HCT116 (cell line): ENCODE results near the gene SGCB. TPM values are rescaled to one million over a fixed set of nuclear protein-coding genes. Genes with fewer than 3 reads are reported as not detected.

Experiments used
- ATAC-seq: fragments of 200-7000 bp; cut with Tn5 transposase; 2 replicates; pipeline ENCODE4 v1.9.1; 2020; ENCODE audit warnings: mild to moderate bottlenecking, moderate library complexity
- BruUV-seq: library from RNA; stranded (reverse); fragments of 400-500 nt; replicated peaks from 2 replicates; lab custom pipeline; 2021; lab: Mats Ljungman, UMichigan
- CTCF ChIA-PET: fragments of 300-600 bp; sonication (Branson Sonifier 250); formaldehyde crosslinking; loops from one replicate; lab custom pipeline; 2021; ENCODE audit warnings: antibody characterized with exemption; lab: Charles Lee
- POLR2A ChIA-PET: fragments of 300-600, 350-600 bp; sonication (Branson Sonifier 250); formaldehyde crosslinking; loops from one replicate; lab custom pipeline; 2021; ENCODE audit warnings: antibody characterized with exemption; lab: Charles Lee
- RAD21 ChIA-PET, 2 experiments: fragments of 300-600 bp; sonication (Branson Sonifier 250); formaldehyde crosslinking; loops; one replicate each; lab custom pipeline; 2023; ENCODE audit warnings: low total read pairs in 2 of 2; ENCODE audit not compliant: uncharacterized antibody in 2 of 2, unreplicated experiment in 2 of 2, low non-redundant PET in 1 of 2; lab: Charles Lee
- DNase-seq: peaks from one replicate; pipeline ENCODE4 v3.0.0-alpha.2; 2010; ENCODE audit warnings: low read depth, low spot score
- H2AFZ ChIP-seq: fragments of 200-600 bp; shearing (Covaris generic), sonication (generic); 2 replicates; pipeline ENCODE4 v1.6.1; 2017; ENCODE audit warnings: low read depth, mixed run types, mixed read lengths, antibody characterized with exemption, low read length; ENCODE audit not compliant: poor library complexity, severe bottlenecking
- H3K27ac ChIP-seq: 2 replicates; pipeline ENCODE4 v1.5.1; 2012; ENCODE audit warnings: low read depth, low read length
- H3K27me3 ChIP-seq: fragments of 200-600 bp; sonication (generic); 2 replicates; pipeline ENCODE4 v1.6.1; 2016; ENCODE audit warnings: mixed run types, low read length, mixed read lengths; ENCODE audit not compliant: insufficient read depth
- H3K36me3 ChIP-seq, 2 experiments: fragments of 200-500 bp in 1 of 2; fragments of 200-600 bp in 1 of 2; sonication (Bioruptor generic) in 1 of 2; sonication (generic) in 1 of 2; 2 replicates each; pipeline versions ENCODE4 v1.5.1 to v1.6.1; 2014 to 2016; ENCODE audit warnings: low read length in 2 of 2, inconsistent platforms in 1 of 2, mixed read lengths in 1 of 2, mixed run types in 1 of 2; ENCODE audit not compliant: insufficient read depth in 2 of 2, control insufficient read depth in 1 of 2
- H3K4me1 ChIP-seq, 2 experiments: fragments of 200-600 bp in 1 of 2; sonication (generic) in 1 of 2; 2 replicates each; pipeline versions ENCODE4 v1.5.1 to v1.6.1; 2012 to 2017; ENCODE audit warnings: low read length in 2 of 2, inconsistent platforms in 1 of 2, mild to moderate bottlenecking in 1 of 2, mixed read lengths in 1 of 2, mixed run types in 1 of 2, moderate library complexity in 1 of 2; ENCODE audit not compliant: insufficient read depth in 2 of 2, control insufficient read depth in 1 of 2
- H3K4me2 ChIP-seq: fragments of 200-600 bp; sonication (generic); 2 replicates; pipeline ENCODE4 v1.6.1; 2017; ENCODE audit warnings: mixed run types, low read length, mixed read lengths
- H3K4me3 ChIP-seq, 2 experiments: fragments of 200-600 bp in 1 of 2; sonication (generic) in 1 of 2; replicated peaks in 1 of 2; 2 replicates each; pipeline ENCODE4 v1.5.1; 2011 to 2016; ENCODE audit warnings: low read length in 2 of 2, control low read depth in 1 of 2, low read depth in 1 of 2, mild to moderate bottlenecking in 1 of 2, mixed read lengths in 1 of 2, mixed run types in 1 of 2
- H3K79me2 ChIP-seq: fragments of 200-600 bp; sonication (generic); 2 replicates; pipeline ENCODE4 v1.6.1; 2017; ENCODE audit warnings: mild to moderate bottlenecking, mixed run types, low read length, moderate library complexity, mixed read lengths; ENCODE audit not compliant: insufficient read depth
- H3K9ac ChIP-seq: fragments of 200-600 bp; sonication (generic); 2 replicates; pipeline ENCODE4 v1.6.1; 2016; ENCODE audit warnings: low read length, mixed read lengths
- H3K9me2 ChIP-seq: fragments of 200-600 bp; sonication (generic), shearing (Covaris generic); 2 replicates; pipeline ENCODE4 v1.6.1; 2017; ENCODE audit warnings: mixed run types, mild to moderate bottlenecking, moderate library complexity; ENCODE audit not compliant: insufficient read depth
- H3K9me3 ChIP-seq, 2 experiments: fragments of 200-500 bp in 1 of 2; fragments of 200-600 bp in 1 of 2; sonication (Bioruptor generic) in 1 of 2; sonication (generic) in 1 of 2; 2 replicates each; pipeline ENCODE4 v1.6.1; 2014 to 2017; ENCODE audit warnings: low read length in 2 of 2, mixed read lengths in 2 of 2, inconsistent platforms in 1 of 2, low read depth in 1 of 2, mild to moderate bottlenecking in 1 of 2, mixed run types in 1 of 2, moderate library complexity in 1 of 2; ENCODE audit not compliant: control insufficient read depth in 1 of 2, insufficient read depth in 1 of 2
- H4K20me1 ChIP-seq: fragments of 200-600 bp; sonication (generic), shearing (Covaris generic); 2 replicates; pipeline ENCODE4 v1.6.1; 2017; ENCODE audit warnings: mixed run types, mild to moderate bottlenecking, moderate library complexity; ENCODE audit not compliant: insufficient read depth
- ATF3 ChIP-seq: IDR thresholded peaks from 2 replicates; pipeline ENCODE4 v1.6.1; 2012
- CBX3 ChIP-seq: IDR thresholded peaks from 2 replicates; pipeline ENCODE4 v1.6.1; 2012; ENCODE audit warnings: low read depth
- CEBPB ChIP-seq: IDR thresholded peaks from 2 replicates; pipeline ENCODE4 v1.6.1; 2012; ENCODE audit warnings: low read depth
- CTCF ChIP-seq, 3 experiments: fragments of 200-600 bp in 1 of 3; sonication (generic) in 1 of 3; IDR thresholded peaks in 2 of 3; conservative IDR thresholded peaks in 1 of 3; 2 replicates each; pipeline ENCODE4 v1.5.1; 2012 to 2017; ENCODE audit warnings: low read depth in 2 of 3, low read length in 2 of 3, antibody characterized with exemption in 1 of 3, borderline replicate concordance in 1 of 3, control low read depth in 1 of 3, mild to moderate bottlenecking in 1 of 3, mixed read lengths in 1 of 3, mixed run types in 1 of 3, moderate library complexity in 1 of 3; ENCODE audit not compliant: insufficient read depth in 1 of 3
- EGR1 ChIP-seq: IDR thresholded peaks from 2 replicates; pipeline ENCODE4 v1.6.1; 2012; ENCODE audit warnings: low read depth
- ELF1 ChIP-seq: IDR thresholded peaks from 2 replicates; pipeline ENCODE4 v1.6.1; 2012; ENCODE audit warnings: low read depth, borderline replicate concordance
- EZH2 ChIP-seq: fragments of 200-600 bp; sonication (generic); IDR thresholded peaks from 2 replicates; pipeline ENCODE4 v1.6.1; 2017; ENCODE audit warnings: antibody characterized with exemption, mixed run types
- EZH2phosphoT487 ChIP-seq: fragments of 200-600 bp; IDR thresholded peaks from 2 replicates; pipeline ENCODE4 v1.6.1; 2018; ENCODE audit warnings: antibody characterized with exemption, borderline replicate concordance
- FOSL1 ChIP-seq: IDR thresholded peaks from 2 replicates; pipeline ENCODE4 v1.6.1; 2012; ENCODE audit warnings: low read depth
- JUND ChIP-seq: IDR thresholded peaks from 2 replicates; pipeline ENCODE4 v1.6.1; 2012
- RAD21 ChIP-seq: IDR thresholded peaks from 2 replicates; pipeline ENCODE4 v1.6.1; 2012; ENCODE audit warnings: low read depth, mild to moderate bottlenecking
- SP1 ChIP-seq: IDR thresholded peaks from 2 replicates; pipeline ENCODE4 v1.6.1; 2012; ENCODE audit warnings: low read depth
- SRF ChIP-seq: IDR thresholded peaks from 2 replicates; pipeline ENCODE4 v1.6.1; 2012; ENCODE audit warnings: low read depth
- ZBTB33 ChIP-seq: IDR thresholded peaks from 2 replicates; pipeline ENCODE4 v1.6.1; 2011; ENCODE audit warnings: mild to moderate bottlenecking, low read length, moderate library complexity; ENCODE audit not compliant: insufficient replicate concordance; ENCODE audit errors: extremely low read depth
- ZFX ChIP-seq: fragments of 450-650 bp; IDR thresholded peaks from 2 replicates; pipeline ENCODE4 v1.6.1; 2017
- ZNF274 ChIP-seq: fragments of 200-500 bp; sonication (Bioruptor generic); IDR thresholded peaks from 2 replicates; pipeline ENCODE4 v1.6.1; 2014; ENCODE audit warnings: mild to moderate bottlenecking, low read depth, low read length, inconsistent platforms
- intact Hi-C: fragments of 100-400 bp; cut with micrococcal nuclease; formaldehyde crosslinking; loops from 2 replicates; pipeline ENCODE4 v1.10.0; 2022
- total RNA-seq: library from RNA; stranded (reverse); gene quantifications from one replicate; pipeline ENCODE4 v1.2.1, GENCODE V29; 2021; ENCODE audit not compliant: unreplicated experiment
- TF ChIP-seq, protein P1 (sequence below): IDR thresholded peaks from 2 replicates; pipeline ENCODE4 v1.6.1; 2012
- TF ChIP-seq, protein P2 (sequence below): IDR thresholded peaks from 2 replicates; pipeline ENCODE4 v1.6.1; 2012; ENCODE audit warnings: low read depth

SGCB gene
- total RNA-seq, 1 experiment from 2014 or later, result 18.3 TPM

DNA sequence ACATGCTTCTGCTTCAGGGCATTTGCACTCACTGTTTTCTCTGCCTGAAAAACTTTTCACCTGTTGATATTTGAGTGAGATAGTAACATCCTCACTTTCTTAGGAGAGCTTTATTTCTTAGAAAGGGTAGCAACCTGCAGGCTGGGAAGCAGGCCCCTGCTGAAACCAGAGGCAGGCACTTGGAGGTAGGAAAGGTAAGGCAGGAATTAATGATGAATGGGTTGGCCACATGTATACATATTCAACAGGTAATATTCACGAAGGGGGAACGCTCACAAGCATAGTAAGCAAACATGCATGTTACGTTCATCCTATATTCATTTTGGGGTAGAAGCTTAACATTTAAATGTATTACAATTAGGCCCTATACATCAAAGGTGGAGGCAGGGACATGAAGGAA lies 16.2 kb upstream of the SGCB start:
- no peaks in the 10 kb centered on the region for H3K9me3 ChIP-seq
- no peak overlapping the region for H3K4me2 ChIP-seq
- H3K4me3 ChIP-seq, result no peak overlapping the region
- POLR2A ChIA-PET, result no interaction called here
- no peak overlapping the region for H3K27ac ChIP-seq
- H3K9ac ChIP-seq, result no peak overlapping the region
- CTCF ChIA-PET, result interaction anchor here (0.5 kb wide), 1 partner anchor 30 kb away, joined by 5 read pairs; no protein-coding TSS in a partner anchor
- H3K4me1 ChIP-seq, result no peaks in the 10 kb centered on the region; a peak in 1 of 4 replicates
- no TSS peak for BruUV-seq
- DNase-seq, result no peak
- H3K9me2 ChIP-seq, result no peaks in the 10 kb centered on the region
- H4K20me1 ChIP-seq, result no peaks in the 10 kb centered on the region
- RAD21 ChIA-PET, result no interaction called here
- intact Hi-C loops, result no loop called here
- no peaks in the 10 kb centered on the region for H3K36me3 ChIP-seq
- TF ChIP-seq EZH2phosphoT487 (no peak), JUND (no peak), EZH2 (no peak), SP1 (no peak), ZNF274 (no peak), CTCF (IDR thresholded peaks at IDR 0.05 in 2 of 3, conservative IDR thresholded peaks at IDR 0.05 in 1 of 3; ENCODE audit: borderline replicate concordance in 1 of 3, insufficient read depth in 1 of 3, low read depth in 2 of 3, low read length in 2 of 3) (no peak), ATF3 (no peak), CBX3 (no peak), ELF1 (no peak), ZBTB33 (no peak), SRF (no peak), CEBPB (no peak), FOSL1 (no peak), EGR1 (no peak), ZFX (no peak), RAD21 (no peak)
- TF ChIP-seq, protein P1, sequence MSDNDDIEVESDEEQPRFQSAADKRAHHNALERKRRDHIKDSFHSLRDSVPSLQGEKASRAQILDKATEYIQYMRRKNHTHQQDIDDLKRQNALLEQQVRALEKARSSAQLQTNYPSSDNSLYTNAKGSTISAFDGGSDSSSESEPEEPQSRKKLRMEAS, result no peak
- TF ChIP-seq, protein P2, sequence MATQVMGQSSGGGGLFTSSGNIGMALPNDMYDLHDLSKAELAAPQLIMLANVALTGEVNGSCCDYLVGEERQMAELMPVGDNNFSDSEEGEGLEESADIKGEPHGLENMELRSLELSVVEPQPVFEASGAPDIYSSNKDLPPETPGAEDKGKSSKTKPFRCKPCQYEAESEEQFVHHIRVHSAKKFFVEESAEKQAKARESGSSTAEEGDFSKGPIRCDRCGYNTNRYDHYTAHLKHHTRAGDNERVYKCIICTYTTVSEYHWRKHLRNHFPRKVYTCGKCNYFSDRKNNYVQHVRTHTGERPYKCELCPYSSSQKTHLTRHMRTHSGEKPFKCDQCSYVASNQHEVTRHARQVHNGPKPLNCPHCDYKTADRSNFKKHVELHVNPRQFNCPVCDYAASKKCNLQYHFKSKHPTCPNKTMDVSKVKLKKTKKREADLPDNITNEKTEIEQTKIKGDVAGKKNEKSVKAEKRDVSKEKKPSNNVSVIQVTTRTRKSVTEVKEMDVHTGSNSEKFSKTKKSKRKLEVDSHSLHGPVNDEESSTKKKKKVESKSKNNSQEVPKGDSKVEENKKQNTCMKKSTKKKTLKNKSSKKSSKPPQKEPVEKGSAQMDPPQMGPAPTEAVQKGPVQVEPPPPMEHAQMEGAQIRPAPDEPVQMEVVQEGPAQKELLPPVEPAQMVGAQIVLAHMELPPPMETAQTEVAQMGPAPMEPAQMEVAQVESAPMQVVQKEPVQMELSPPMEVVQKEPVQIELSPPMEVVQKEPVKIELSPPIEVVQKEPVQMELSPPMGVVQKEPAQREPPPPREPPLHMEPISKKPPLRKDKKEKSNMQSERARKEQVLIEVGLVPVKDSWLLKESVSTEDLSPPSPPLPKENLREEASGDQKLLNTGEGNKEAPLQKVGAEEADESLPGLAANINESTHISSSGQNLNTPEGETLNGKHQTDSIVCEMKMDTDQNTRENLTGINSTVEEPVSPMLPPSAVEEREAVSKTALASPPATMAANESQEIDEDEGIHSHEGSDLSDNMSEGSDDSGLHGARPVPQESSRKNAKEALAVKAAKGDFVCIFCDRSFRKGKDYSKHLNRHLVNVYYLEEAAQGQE, result no peak
- H2AFZ ChIP-seq, result no peak overlapping the region
- ATAC-seq, result no peak
- H3K27me3 ChIP-seq, result peaks cover 26% of the 10 kb centered on the region
- no peaks in the 10 kb centered on the region for H3K79me2 ChIP-seq
